Activated T-helper 1 cell treated with anti-CD3 and anti-CD28 coated beads, Interleukin-12 subunit alpha, Interleukin-12 subunit beta, Interleukin-2, Interleukin-4 antibody, amounts not matched to agents 30 ng/mL and 10 ng/mL and 1 ng/mL, durations not matched to agents 14 hours and 24 hours and 36 hours (primary cell): ENCODE data around the gene WDR19. TPM values are rescaled to one million over a fixed set of nuclear protein-coding genes. Genes with fewer than 3 reads are reported as not detected.
"Not testable (repeated sequence)": the region's sequence is repeated elsewhere in the genome, so short reads cannot be mapped to it uniquely, and the experiment has no call there.

Experiments
- DNase-seq: peaks from one replicate; pipeline ENCODE4 v3.0.0; 2021; ENCODE audit warnings: low spot score
- H3K27ac Mint-ChIP-seq: one replicate; pipeline ENCODE4 v1.8.0; 2021; ENCODE audit warnings: mild to moderate bottlenecking, mixed read lengths
- H3K27me3 Mint-ChIP-seq: one replicate; pipeline ENCODE4 v1.8.0; 2022; ENCODE audit warnings: mild to moderate bottlenecking, moderate library complexity, mixed read lengths; ENCODE audit not compliant: insufficient read depth
- H3K36me3 Mint-ChIP-seq: one replicate; pipeline ENCODE4 v1.8.0; 2021; ENCODE audit warnings: low read depth, mixed read lengths
- H3K4me1 Mint-ChIP-seq: one replicate; pipeline ENCODE4 v1.8.0; 2021; ENCODE audit warnings: low read depth, mixed read lengths
- H3K4me3 Mint-ChIP-seq: one replicate; pipeline ENCODE4 v1.8.0; 2021; ENCODE audit warnings: mild to moderate bottlenecking, moderate library complexity, mixed read lengths
- H3K9me3 Mint-ChIP-seq: one replicate; pipeline ENCODE4 v1.8.0; 2021; ENCODE audit warnings: mixed read lengths
- intact Hi-C: fragments of 100-400 bp; cut with micrococcal nuclease; formaldehyde crosslinking; loops from one replicate; pipeline ENCODE4 v1.15.1; 2024
- total RNA-seq: library from RNA; stranded (reverse); gene quantifications from 2 replicates; pipeline ENCODE4 v1.2.3, GENCODE V29; 2022

Gene WDR19
- total RNA-seq, 1 donor from 2014 or later: 12.6 TPM

DNA sequence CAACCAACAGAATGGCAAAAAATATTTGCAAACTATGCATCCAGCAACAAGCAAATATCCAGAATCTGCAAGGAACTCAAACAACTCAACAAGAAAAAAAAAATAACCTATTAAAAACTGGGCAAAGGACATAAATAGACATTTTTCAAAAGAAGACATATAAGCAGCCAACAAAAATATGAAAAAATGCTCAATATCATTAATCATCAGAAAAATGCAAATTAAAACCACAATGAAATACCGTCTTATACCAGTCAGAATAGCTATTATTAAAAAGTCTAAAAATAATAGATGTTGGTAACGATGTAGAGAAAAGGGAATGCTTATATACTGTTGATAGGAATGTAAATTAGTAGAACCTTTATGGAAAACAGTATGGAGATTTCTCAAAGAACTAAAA is 53.4 kb downstream of the WDR19 start:
- Mint-ChIP-seq H3K27ac (no peak overlapping the region), H3K27me3 (no peaks in the 10 kb centered on the region), H3K36me3 (no peaks in the 10 kb centered on the region), H3K9me3 (no peaks in the 10 kb centered on the region), H3K4me1 (no peaks in the 10 kb centered on the region), H3K4me3 (no peak overlapping the region)
- DNase-seq: no peak
- intact Hi-C loops: no loop called here

DNA sequence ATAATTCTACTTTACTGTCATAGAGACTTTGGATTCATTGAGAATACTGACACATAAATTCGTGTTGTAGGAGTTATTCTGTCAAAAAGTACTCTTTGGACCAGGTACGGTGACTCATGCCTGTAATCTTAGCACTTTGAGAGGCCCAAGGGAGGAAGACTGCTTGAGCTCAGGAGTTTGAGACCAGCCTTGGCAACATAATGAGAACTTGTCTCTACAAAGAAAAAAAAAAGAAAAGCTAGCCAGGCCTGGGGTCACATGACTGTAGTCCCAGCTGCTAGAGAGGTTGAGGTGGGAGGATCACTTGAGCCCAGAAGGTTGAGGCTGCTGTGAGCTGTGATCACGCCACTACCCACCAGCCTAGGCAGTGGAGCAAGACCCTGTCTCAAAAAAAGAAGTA is 54.9 kb downstream of the WDR19 start:
- H3K4me3 Mint-ChIP-seq: no peak overlapping the region
- no peak overlapping the region for H3K27ac Mint-ChIP-seq
- H3K4me1 Mint-ChIP-seq: no peaks in the 10 kb centered on the region
- DNase-seq: no peak
- no peaks in the 10 kb centered on the region for H3K36me3 Mint-ChIP-seq
- H3K27me3 Mint-ChIP-seq: no peaks in the 10 kb centered on the region
- intact Hi-C loops: no loop called here
- no peaks in the 10 kb centered on the region for H3K9me3 Mint-ChIP-seq

DNA sequence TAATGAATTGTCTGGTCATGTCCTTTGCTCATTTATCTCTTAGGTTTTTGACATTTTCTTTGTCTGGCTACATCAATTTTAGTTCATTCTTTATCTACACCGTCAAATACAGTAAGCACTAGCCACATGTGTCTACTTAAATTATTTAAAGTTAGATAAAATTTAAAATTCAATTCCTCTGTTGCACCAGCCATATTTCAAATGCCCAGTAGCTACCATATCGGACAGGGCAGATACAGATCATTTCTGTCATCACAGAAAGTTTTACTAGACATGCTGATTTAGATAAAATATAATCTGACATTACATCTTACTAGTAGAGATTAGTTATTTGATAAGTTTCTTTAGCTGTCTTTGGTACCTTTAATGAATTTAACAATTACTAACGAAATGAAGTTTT is 61.1 kb downstream of the WDR19 start:
- H3K27ac Mint-ChIP-seq: no peak overlapping the region
- H3K9me3 Mint-ChIP-seq: no peaks in the 10 kb centered on the region
- no peaks in the 10 kb centered on the region for H3K27me3 Mint-ChIP-seq
- no peak overlapping the region for H3K4me3 Mint-ChIP-seq
- no peaks in the 10 kb centered on the region for H3K4me1 Mint-ChIP-seq
- H3K36me3 Mint-ChIP-seq: peaks cover 2% of the 10 kb centered on the region
- no peak for DNase-seq
- intact Hi-C loops: no loop called here

DNA sequence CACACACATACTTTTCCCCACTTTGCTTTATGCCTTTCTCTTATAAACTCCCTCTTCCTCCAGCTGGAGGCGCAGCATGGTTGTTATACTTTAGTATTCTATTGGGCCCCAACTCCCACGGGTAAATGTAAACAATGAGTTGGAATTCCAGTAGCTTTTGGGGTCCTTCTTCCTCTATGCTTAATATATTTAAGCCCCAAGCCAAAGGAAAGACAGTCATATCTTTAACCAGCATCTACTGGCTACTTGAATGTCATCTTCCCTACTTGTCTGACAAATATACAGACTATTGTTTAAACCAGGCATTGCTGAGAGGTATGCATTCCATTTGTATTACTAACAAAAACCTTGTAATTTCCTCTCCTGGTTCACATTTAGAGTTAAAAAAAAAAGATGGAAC is 72.9 kb downstream of the WDR19 start:
- intact Hi-C loops: no loop called here
- Mint-ChIP-seq H3K4me3 (no peak overlapping the region), H3K4me1 (no peaks in the 10 kb centered on the region), H3K27ac (no peak overlapping the region), H3K27me3 (no peaks in the 10 kb centered on the region), H3K9me3 (no peaks in the 10 kb centered on the region), H3K36me3 (peaks cover 2% of the 10 kb centered on the region)
- DNase-seq: no peak

DNA sequence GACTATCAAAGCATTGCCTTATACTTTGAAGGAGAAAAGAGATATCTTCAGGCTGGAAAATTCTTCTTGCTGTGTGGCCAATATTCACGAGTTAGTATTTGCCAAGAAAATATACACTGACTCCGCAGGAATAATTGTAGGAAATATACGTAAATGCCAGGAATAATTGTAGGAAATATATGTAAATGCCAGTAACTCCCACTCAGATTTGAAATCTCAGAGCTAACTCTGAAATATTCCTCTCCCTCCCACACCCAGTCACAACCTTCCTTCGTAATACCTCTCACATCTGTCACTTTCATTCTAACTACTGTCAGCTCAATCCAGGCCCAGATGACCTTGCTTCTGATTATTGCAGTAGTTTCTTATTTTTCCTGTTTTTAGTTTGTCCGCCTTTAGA is 73.5 kb downstream of the WDR19 start:
- intact Hi-C loops: no loop called here
- H3K36me3 Mint-ChIP-seq: peaks cover 2% of the 10 kb centered on the region
- H3K4me1 Mint-ChIP-seq: no peaks in the 10 kb centered on the region
- no peaks in the 10 kb centered on the region for H3K9me3 Mint-ChIP-seq
- DNase-seq: no peak
- no peaks in the 10 kb centered on the region for H3K27me3 Mint-ChIP-seq
- no peak overlapping the region for H3K27ac Mint-ChIP-seq
- no peak overlapping the region for H3K4me3 Mint-ChIP-seq

DNA sequence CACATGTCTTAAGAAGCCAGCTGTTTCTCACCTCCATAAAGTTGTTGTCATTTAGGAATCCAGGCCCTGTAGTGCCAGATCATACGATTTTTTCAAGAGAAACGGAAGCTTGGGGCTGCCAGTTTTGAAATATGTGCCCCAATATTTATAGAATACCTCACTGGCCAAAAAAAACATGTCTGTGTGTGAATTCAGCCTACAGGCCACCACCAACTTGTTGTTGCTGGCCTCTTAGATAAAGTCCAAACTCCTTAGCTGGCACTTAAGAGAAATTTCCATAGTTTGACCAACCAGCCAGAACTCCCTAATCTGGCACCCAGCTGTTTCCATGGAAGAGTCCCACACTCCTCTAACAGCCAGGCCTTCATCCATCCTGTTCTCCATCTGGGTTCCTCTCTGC is 74.1 kb downstream of the WDR19 start:
- no peak overlapping the region for H3K27ac Mint-ChIP-seq
- intact Hi-C loops: no loop called here
- H3K4me1 Mint-ChIP-seq: no peaks in the 10 kb centered on the region
- H3K4me3 Mint-ChIP-seq: no peak overlapping the region
- H3K9me3 Mint-ChIP-seq: no peaks in the 10 kb centered on the region
- DNase-seq: no peak
- no peaks in the 10 kb centered on the region for H3K27me3 Mint-ChIP-seq
- H3K36me3 Mint-ChIP-seq: peaks cover 2% of the 10 kb centered on the region

DNA sequence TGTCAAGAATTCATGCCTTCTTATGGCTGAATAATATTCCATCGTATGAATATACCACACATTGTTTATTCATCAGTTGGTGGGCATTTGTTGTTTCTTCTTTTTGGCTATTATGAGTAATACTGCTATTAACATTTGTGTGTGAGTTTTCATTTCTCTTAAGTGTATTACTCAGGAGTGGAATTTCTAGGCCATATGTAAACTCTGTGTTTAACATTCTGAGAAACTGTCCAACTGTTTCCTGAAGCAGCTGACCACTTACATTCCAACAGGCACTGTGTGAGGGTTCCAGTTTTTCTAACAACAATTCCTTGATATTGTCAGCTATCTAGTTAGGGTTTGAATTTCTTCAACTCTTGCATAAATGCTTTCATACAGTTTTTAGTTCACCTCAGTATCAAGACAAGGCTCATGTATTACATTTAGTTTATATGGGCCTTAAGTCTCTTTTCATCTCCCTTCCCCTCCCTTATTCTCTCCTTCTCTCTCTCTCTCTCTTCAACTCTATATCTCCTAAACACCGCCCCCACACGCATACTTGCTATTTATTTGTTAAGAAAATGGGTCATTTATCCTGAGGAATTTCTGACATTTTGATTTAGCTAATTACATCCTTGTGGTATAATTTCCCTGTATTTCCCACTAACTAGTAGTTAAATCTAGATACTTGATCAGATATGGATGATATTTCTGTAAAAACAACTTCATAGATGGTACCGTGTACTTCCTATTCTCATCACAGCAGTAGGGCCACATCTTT is 77.4 kb downstream of the WDR19 start:
- Mint-ChIP-seq H3K4me1 (no peaks in the 10 kb centered on the region), H3K4me3 (no peak overlapping the region)

DNA sequence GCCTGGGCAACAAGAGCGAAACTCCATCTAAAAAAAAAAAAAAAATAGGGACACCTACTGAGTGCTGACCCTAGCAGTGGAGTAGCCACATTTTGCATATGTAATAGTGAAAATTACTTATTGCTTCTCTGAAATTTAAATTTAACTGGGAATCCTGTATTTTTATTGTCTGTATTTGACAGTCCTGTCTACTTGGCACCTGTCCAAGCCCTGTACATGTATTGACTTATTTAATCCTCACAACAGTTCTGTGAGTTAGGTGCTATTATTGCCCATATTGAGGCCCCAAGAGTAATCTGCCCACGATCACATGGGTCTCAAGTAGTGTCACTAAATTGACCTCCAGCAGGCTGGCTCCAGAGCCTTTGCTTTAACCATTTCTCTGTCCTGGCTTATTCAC is 81.6 kb downstream of the WDR19 start:
- H3K4me3 Mint-ChIP-seq: no peak overlapping the region
- no peak for DNase-seq
- H3K4me1 Mint-ChIP-seq: no peaks in the 10 kb centered on the region
- intact Hi-C loops: no loop called here
- H3K27ac Mint-ChIP-seq: no peak overlapping the region
- H3K36me3 Mint-ChIP-seq: peaks cover 4% of the 10 kb centered on the region
- no peaks in the 10 kb centered on the region for H3K9me3 Mint-ChIP-seq
- no peaks in the 10 kb centered on the region for H3K27me3 Mint-ChIP-seq

More for the DNA sequence above, 77.4 kb downstream of the WDR19 start:
- peaks cover 4% of the 10 kb centered on the region for H3K36me3 Mint-ChIP-seq
- no peak overlapping the region for H3K27ac Mint-ChIP-seq
- H3K9me3 Mint-ChIP-seq: no peaks in the 10 kb centered on the region
- no peak for DNase-seq
- intact Hi-C loops: no loop called here
- H3K27me3 Mint-ChIP-seq: no peaks in the 10 kb centered on the region

DNA sequence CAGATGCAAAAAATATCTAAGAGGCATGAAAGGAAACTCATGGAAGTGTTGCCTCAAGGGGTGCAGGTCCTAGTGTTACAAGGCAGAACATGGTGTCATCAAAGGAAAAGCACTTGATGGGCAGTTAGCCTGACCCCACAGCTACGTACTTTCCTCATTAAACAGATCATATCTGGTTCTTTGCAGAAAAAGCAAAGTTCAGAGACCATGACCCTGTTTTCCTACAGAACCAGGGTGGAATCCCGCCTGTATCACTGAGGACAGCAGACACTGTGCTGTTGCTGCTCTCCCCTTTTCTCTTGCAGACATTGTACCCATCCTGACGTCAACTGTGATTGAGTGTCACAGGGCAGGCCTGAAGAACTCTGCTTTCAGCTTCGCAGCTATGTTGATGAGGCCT is 92.2 kb downstream of the WDR19 start:
- Mint-ChIP-seq H3K27ac (no peak overlapping the region), H3K27me3 (no peaks in the 10 kb centered on the region), H3K4me1 (no peaks in the 10 kb centered on the region), H3K36me3 (no peaks in the 10 kb centered on the region), H3K9me3 (no peaks in the 10 kb centered on the region), H3K4me3 (no peak overlapping the region)
- intact Hi-C loops: no loop called here
- DNase-seq: no peak

DNA sequence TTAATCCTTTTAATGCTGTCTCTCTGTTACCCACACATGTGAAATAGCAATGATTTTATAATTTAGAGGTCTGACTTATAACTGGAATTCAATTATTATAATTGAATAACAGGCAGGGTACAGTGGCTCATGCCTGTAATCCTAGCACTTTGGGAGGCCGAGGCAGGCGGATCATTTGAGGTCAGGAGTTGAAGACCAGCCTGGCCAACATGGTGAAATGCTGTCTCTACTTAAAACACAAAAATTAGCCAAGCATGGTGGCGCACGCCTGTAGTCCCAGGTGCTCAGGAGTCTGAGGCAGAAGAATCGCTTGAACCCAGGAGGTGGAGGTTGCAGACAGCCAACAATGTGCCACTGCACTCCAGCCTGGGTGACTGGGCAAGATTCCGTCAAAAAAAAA is 95.3 kb downstream of the WDR19 start:
- H3K27ac Mint-ChIP-seq, H3K4me1 Mint-ChIP-seq, H3K27me3 Mint-ChIP-seq, intact Hi-C loops, H3K36me3 Mint-ChIP-seq, DNase-seq, H3K9me3 Mint-ChIP-seq, H3K4me3 Mint-ChIP-seq: not testable (repeated sequence)

DNA sequence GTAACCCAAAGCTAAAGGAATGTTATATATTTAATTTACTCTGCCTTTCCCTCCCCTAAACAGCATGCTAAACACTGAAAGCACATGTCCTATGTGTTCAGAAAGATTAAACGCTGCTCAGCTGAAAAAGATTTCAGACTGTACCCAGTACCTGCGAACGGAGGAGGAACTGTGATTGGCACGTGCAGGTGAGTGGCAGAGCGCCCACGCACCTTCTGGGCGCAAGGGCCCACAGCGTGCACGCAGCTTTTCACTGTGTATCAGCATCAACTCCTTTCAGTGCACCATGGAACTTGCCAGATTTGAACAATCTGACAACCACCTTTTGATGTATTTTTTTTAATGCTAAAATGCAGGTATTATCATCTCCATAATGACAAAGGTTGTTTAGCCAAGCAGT is 96.1 kb downstream of the WDR19 start:
- no peaks in the 10 kb centered on the region for H3K4me1 Mint-ChIP-seq
- H3K4me3 Mint-ChIP-seq: no peak overlapping the region
- intact Hi-C loops: no loop called here
- H3K9me3 Mint-ChIP-seq: no peaks in the 10 kb centered on the region
- no peaks in the 10 kb centered on the region for H3K27me3 Mint-ChIP-seq
- H3K27ac Mint-ChIP-seq: no peak overlapping the region
- DNase-seq: no peak
- H3K36me3 Mint-ChIP-seq: peaks cover 5% of the 10 kb centered on the region

DNA sequence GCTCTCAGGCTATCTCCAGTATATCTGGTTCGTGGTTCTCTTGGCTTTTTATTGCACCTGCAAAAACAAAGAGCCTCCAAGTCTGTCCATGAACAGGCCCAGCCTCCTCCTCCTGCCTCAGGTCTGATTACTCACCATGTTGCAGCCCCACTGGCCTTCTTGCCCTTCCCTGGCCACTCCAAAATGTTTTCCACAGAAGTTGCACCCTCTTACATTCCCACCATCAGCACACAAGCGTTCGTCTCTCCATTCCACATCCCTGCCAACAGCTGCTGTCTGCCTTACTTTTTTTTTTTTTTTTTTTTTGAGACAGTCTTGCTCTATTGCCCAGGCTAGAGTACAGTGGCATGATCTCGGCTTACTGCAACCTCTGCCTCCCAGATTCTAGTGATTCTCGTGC is 97.1 kb downstream of the WDR19 start:
- H3K9me3 Mint-ChIP-seq: no peaks in the 10 kb centered on the region
- DNase-seq: no peak
- H3K4me1 Mint-ChIP-seq: no peaks in the 10 kb centered on the region
- H3K36me3 Mint-ChIP-seq: peaks cover 10% of the 10 kb centered on the region
- intact Hi-C loops: no loop called here
- no peaks in the 10 kb centered on the region for H3K27me3 Mint-ChIP-seq
- no peak overlapping the region for H3K27ac Mint-ChIP-seq
- no peak overlapping the region for H3K4me3 Mint-ChIP-seq

DNA sequence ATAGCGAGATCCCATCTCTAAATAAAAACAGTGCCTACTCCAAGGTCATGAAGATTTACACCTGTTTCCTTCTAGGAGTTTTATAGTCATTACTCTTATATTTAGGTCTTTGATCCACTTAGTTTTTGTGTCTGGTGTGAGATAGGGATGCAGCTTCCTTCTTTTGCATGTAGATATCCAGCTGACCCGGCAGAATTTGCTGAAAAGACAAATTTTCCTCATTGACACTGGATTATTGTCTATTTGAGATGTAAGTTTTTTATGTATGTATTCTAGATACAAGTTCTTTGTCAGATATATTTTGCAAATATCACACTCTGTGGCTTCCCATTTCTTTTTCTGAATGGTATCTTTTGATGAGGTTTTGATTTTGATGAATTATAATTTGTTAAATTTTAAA is 98.4 kb downstream of the WDR19 start:
- H3K4me3 Mint-ChIP-seq: no peak overlapping the region
- peaks cover 12% of the 10 kb centered on the region for H3K36me3 Mint-ChIP-seq
- H3K9me3 Mint-ChIP-seq: no peaks in the 10 kb centered on the region
- H3K27me3 Mint-ChIP-seq: no peaks in the 10 kb centered on the region
- no peak for DNase-seq
- no peak overlapping the region for H3K27ac Mint-ChIP-seq
- intact Hi-C loops: no loop called here
- peaks cover 3% of the 10 kb centered on the region for H3K4me1 Mint-ChIP-seq
